CD4-positive, alpha-beta memory T cell (primary cell): ENCODE results near the gene PRKAR1A. TPM values are rescaled to one million over a fixed set of nuclear protein-coding genes. Genes with fewer than 3 reads are reported as not detected.

ENCODE experiments used
- CTCF ChIA-PET: fragments of 350-600 bp; sonication (Branson Sonifier 250); formaldehyde crosslinking; loops from one replicate; lab custom pipeline; 2021; ENCODE audit warnings: inconsistent platforms; ENCODE audit not compliant: partially characterized antibody; lab: Charles Lee
- POLR2A ChIA-PET: fragments of 350-600 bp; sonication (Branson Sonifier 250); formaldehyde crosslinking; loops from one replicate; lab custom pipeline; 2021; ENCODE audit not compliant: partially characterized antibody; lab: Charles Lee
- DNase-seq, 5 donors: peaks; one replicate each; pipeline versions ENCODE4 v3.0.0 to v3.0.0-alpha.2; 2020 to 2022; ENCODE audit warnings: mixed read lengths in 1 of 5
- H3K27ac ChIP-seq: one replicate; pipeline ENCODE4 v1.7.0; 2013; ENCODE audit warnings: low read depth, low read length
- H3K27me3 ChIP-seq: 2 replicates; pipeline ENCODE4 v1.7.0; 2013; ENCODE audit warnings: mild to moderate bottlenecking, low read length, moderate library complexity; ENCODE audit not compliant: insufficient read depth
- H3K36me3 ChIP-seq: 2 replicates; pipeline ENCODE4 v1.7.0; 2013; ENCODE audit warnings: mild to moderate bottlenecking, low read length, moderate library complexity; ENCODE audit not compliant: insufficient read depth
- H3K4me1 ChIP-seq: 2 replicates; pipeline ENCODE4 v1.7.0; 2013; ENCODE audit warnings: mild to moderate bottlenecking, low read length, moderate library complexity; ENCODE audit not compliant: insufficient read depth
- H3K4me3 ChIP-seq, 2 donors: one replicate each; pipeline ENCODE4 v1.7.0; 2013; ENCODE audit warnings: low read length in 2 of 2, mild to moderate bottlenecking in 1 of 2
- H3K9me3 ChIP-seq, 2 donors: one replicate each; pipeline ENCODE4 v1.7.0; 2013; ENCODE audit warnings: low read length in 2 of 2, control low read depth in 1 of 2; ENCODE audit not compliant: control insufficient read depth in 1 of 2
- H3K27ac Mint-ChIP-seq, 7 donors: one replicate each; pipeline ENCODE4 v1.8.0; 2020 to 2021; ENCODE audit warnings: mixed read lengths in 7 of 7, mild to moderate bottlenecking in 6 of 7, inconsistent platforms in 3 of 7, moderate library complexity in 3 of 7
- H3K27me3 Mint-ChIP-seq, 2 donors: one replicate each; pipeline ENCODE4 v1.8.0; 2020 to 2021; ENCODE audit warnings: mixed read lengths in 2 of 2
- H3K36me3 Mint-ChIP-seq, 2 donors: one replicate each; pipeline ENCODE4 v1.8.0; 2020 to 2021; ENCODE audit warnings: mixed read lengths in 2 of 2, inconsistent platforms in 1 of 2, mild to moderate bottlenecking in 1 of 2
- H3K4me1 Mint-ChIP-seq, 4 donors: one replicate each; pipeline ENCODE4 v1.8.0; 2020 to 2021; ENCODE audit warnings: mixed read lengths in 4 of 4, mild to moderate bottlenecking in 1 of 4
- H3K4me3 Mint-ChIP-seq, 8 donors: one replicate each; pipeline ENCODE4 v1.8.0; 2020 to 2021; ENCODE audit warnings: mixed read lengths in 8 of 8, mild to moderate bottlenecking in 7 of 8, moderate library complexity in 6 of 8, inconsistent platforms in 3 of 8
- H3K9me3 Mint-ChIP-seq, 8 donors: one replicate each; pipeline ENCODE4 v1.8.0; 2020 to 2021; ENCODE audit warnings: mixed read lengths in 8 of 8, mild to moderate bottlenecking in 5 of 8, inconsistent platforms in 3 of 8, moderate library complexity in 1 of 8
- intact Hi-C: fragments of 100-400 bp; cut with micrococcal nuclease; formaldehyde crosslinking; loops from one replicate; pipeline ENCODE4 v1.15.1; 2023
- polyA plus RNA-seq, 2 donors: library from polyadenylated mRNA; unstranded; fragments of 300-500 nt; fragmentation: Illumina TruSeq; gene quantifications; one replicate each; pipeline ENCODE4 v1.2.3, GENCODE V29; 2021
- total RNA-seq, 2 experiments: library from RNA; stranded (reverse); gene quantifications; one replicate each; pipeline ENCODE4 v1.2.3, GENCODE V29; 2021

Gene PRKAR1A
- total and polyA plus RNA-seq, 4 experiments from 2014 or later, result 182 to 220 (median 188) TPM

- no peak overlapping the region for H3K27ac Mint-ChIP-seq
- intact Hi-C loops, result no loop called here
- Histone ChIP-seq H3K27me3 (no peaks in the 10 kb centered on the region), H3K27ac (no peak overlapping the region), H3K4me1 (no peaks in the 10 kb centered on the region), H3K4me3 (no peak overlapping the region), H3K9me3 (no peaks in the 10 kb centered on the region), H3K36me3 (no peaks in the 10 kb centered on the region)
- H3K4me3 Mint-ChIP-seq, result no peak overlapping the region
- H3K9me3 Mint-ChIP-seq, result no peaks in the 10 kb centered on the region
- ChIA-PET POLR2A (no interaction called here), CTCF (interaction anchor here (0.7 kb wide), 1 partner anchor 1517 kb away, joined by 3 read pairs; no protein-coding TSS in a partner anchor)
- H3K4me1 Mint-ChIP-seq, result no peaks in the 10 kb centered on the region
- no peak for DNase-seq
- H3K36me3 Mint-ChIP-seq, result no peaks in the 10 kb centered on the region
- peaks cover 0 to 9% of the 10 kb centered on the region in 2 donors for H3K27me3 Mint-ChIP-seq
Observed at GRCh38 chr17:68576137-68576536, 63.9 kb downstream of the PRKAR1A start.

- ChIA-PET CTCF (no interaction called here), POLR2A (no interaction called here)
- no peaks in the 10 kb centered on the region for H3K4me1 ChIP-seq
- H3K27ac ChIP-seq, result no peak overlapping the region
- Mint-ChIP-seq H3K27me3 (peaks cover 0 to 12% of the 10 kb centered on the region in 2 donors), H3K27ac (no peak overlapping the region), H3K4me1 (no peaks in the 10 kb centered on the region), H3K36me3 (no peaks in the 10 kb centered on the region), H3K4me3 (no peak overlapping the region), H3K9me3 (no peaks in the 10 kb centered on the region)
- no peak overlapping the region for H3K4me3 ChIP-seq
- DNase-seq, result no peak
- intact Hi-C loops, result no loop called here
- H3K36me3 ChIP-seq, result no peaks in the 10 kb centered on the region
- no peaks in the 10 kb centered on the region for H3K27me3 ChIP-seq
- H3K9me3 ChIP-seq, result no peaks in the 10 kb centered on the region
Observed at GRCh38 chr17:68576811-68577496, 64.7 kb downstream of the PRKAR1A start.

GRCh38 chr17:68577497-68577821 lies 65.2 kb downstream of the PRKAR1A start:
- H3K9me3 Mint-ChIP-seq, result no peaks in the 10 kb centered on the region
- CTCF ChIA-PET, result interaction anchor here (0.5 kb wide), 1 partner anchor 679 kb away, joined by 3 read pairs; no protein-coding TSS in a partner anchor
- no peaks in the 10 kb centered on the region for H3K9me3 ChIP-seq
- H3K36me3 ChIP-seq, result no peaks in the 10 kb centered on the region
- H3K4me1 ChIP-seq, result no peaks in the 10 kb centered on the region
- no peak overlapping the region for H3K4me3 ChIP-seq
- no peak for DNase-seq
- peak overlapping the region in 1 of 8 donors; percentile 31 for H3K4me3 Mint-ChIP-seq
- no peaks in the 10 kb centered on the region for H3K27me3 ChIP-seq
- no peaks in the 10 kb centered on the region for H3K4me1 Mint-ChIP-seq
- intact Hi-C loops, result no loop called here
- no peak overlapping the region for H3K27ac ChIP-seq
- H3K27ac Mint-ChIP-seq, result no peak overlapping the region
- H3K27me3 Mint-ChIP-seq, result peaks cover 0 to 14% of the 10 kb centered on the region in 2 donors
- POLR2A ChIA-PET, result no interaction called here
- H3K36me3 Mint-ChIP-seq, result no peaks in the 10 kb centered on the region

- Mint-ChIP-seq H3K36me3 (no peaks in the 10 kb centered on the region), H3K4me3 (no peak overlapping the region), H3K27me3 (peaks cover 0 to 14% of the 10 kb centered on the region in 2 donors), H3K4me1 (no peaks in the 10 kb centered on the region), H3K27ac (no peak overlapping the region), H3K9me3 (no peaks in the 10 kb centered on the region)
- ChIA-PET CTCF (interaction anchor here (0.5 kb wide), 1 partner anchor 678 kb away, joined by 3 read pairs; no protein-coding TSS in a partner anchor), POLR2A (no interaction called here)
- no peaks in the 10 kb centered on the region for H3K36me3 ChIP-seq
- DNase-seq, result no peak
- no peak overlapping the region for H3K4me3 ChIP-seq
- no peaks in the 10 kb centered on the region for H3K27me3 ChIP-seq
- intact Hi-C loops, result no loop called here
- no peak overlapping the region for H3K27ac ChIP-seq
- no peaks in the 10 kb centered on the region for H3K9me3 ChIP-seq
- no peaks in the 10 kb centered on the region for H3K4me1 ChIP-seq
Observed at GRCh38 chr17:68578236-68578635, 66.0 kb downstream of the PRKAR1A start.

GRCh38 chr17:68579194-68579927 lies 67.1 kb downstream of the PRKAR1A start:
- no peak overlapping the region for H3K27ac ChIP-seq
- no peak overlapping the region for H3K4me3 ChIP-seq
- no peaks in the 10 kb centered on the region for H3K27me3 ChIP-seq
- no peaks in the 10 kb centered on the region for H3K9me3 ChIP-seq
- H3K4me1 Mint-ChIP-seq, result no peaks in the 10 kb centered on the region
- ChIA-PET CTCF (no interaction called here), POLR2A (no interaction called here)
- H3K36me3 ChIP-seq, result no peaks in the 10 kb centered on the region
- H3K27me3 Mint-ChIP-seq, result peaks cover 0 to 14% of the 10 kb centered on the region in 2 donors
- H3K4me1 ChIP-seq, result no peaks in the 10 kb centered on the region
- no peaks in the 10 kb centered on the region for H3K36me3 Mint-ChIP-seq
- DNase-seq, result no peak
- peak overlapping the region in 1 of 7 donors; percentile 46 for H3K27ac Mint-ChIP-seq
- intact Hi-C loops, result no loop called here
- H3K4me3 Mint-ChIP-seq, result no peak overlapping the region
- peaks cover 0 to 1% (median 0%) of the 10 kb centered on the region in 8 donors for H3K9me3 Mint-ChIP-seq

GRCh38 chr17:68580236-68580770 lies 68.1 kb downstream of the PRKAR1A start:
- no peak overlapping the region for H3K27ac Mint-ChIP-seq
- no peaks in the 10 kb centered on the region for H3K36me3 Mint-ChIP-seq
- Histone ChIP-seq H3K9me3 (no peaks in the 10 kb centered on the region), H3K4me1 (no peaks in the 10 kb centered on the region), H3K27me3 (no peaks in the 10 kb centered on the region), H3K36me3 (no peaks in the 10 kb centered on the region), H3K4me3 (no peak overlapping the region), H3K27ac (no peak overlapping the region)
- H3K4me3 Mint-ChIP-seq, result no peak overlapping the region
- H3K4me1 Mint-ChIP-seq, result no peaks in the 10 kb centered on the region
- H3K27me3 Mint-ChIP-seq, result peaks cover 0 to 14% of the 10 kb centered on the region in 2 donors
- intact Hi-C loops, result no loop called here
- no peak for DNase-seq
- ChIA-PET CTCF (no interaction called here), POLR2A (no interaction called here)
- peaks cover 0 to 1% (median 0%) of the 10 kb centered on the region in 8 donors for H3K9me3 Mint-ChIP-seq

- peaks cover 1 to 16% of the 10 kb centered on the region in 2 donors for H3K27me3 Mint-ChIP-seq
- no peak for DNase-seq
- Histone ChIP-seq H3K4me1 (no peaks in the 10 kb centered on the region), H3K27ac (no peak overlapping the region), H3K36me3 (no peaks in the 10 kb centered on the region), H3K9me3 (no peaks in the 10 kb centered on the region), H3K27me3 (no peaks in the 10 kb centered on the region), H3K4me3 (no peak overlapping the region)
- no peaks in the 10 kb centered on the region for H3K4me1 Mint-ChIP-seq
- CTCF ChIA-PET, result no interaction called here
- H3K4me3 Mint-ChIP-seq, result no peak overlapping the region
- POLR2A ChIA-PET, result no interaction called here
- intact Hi-C loops, result no loop called here
- H3K27ac Mint-ChIP-seq, result no peak overlapping the region
- H3K9me3 Mint-ChIP-seq, result peaks cover 0 to 3% (median 0%) of the 10 kb centered on the region in 8 donors
- no peaks in the 10 kb centered on the region for H3K36me3 Mint-ChIP-seq
Observed at GRCh38 chr17:68581863-68582645, 69.8 kb downstream of the PRKAR1A start.
